ENCODE measurements around the gene OXA1L. TPM values are rescaled to one million over a fixed set of nuclear protein-coding genes. Genes with fewer than 3 reads are reported as not detected.
"Not testable (repeated sequence)": the region's sequence is repeated elsewhere in the genome, so short reads cannot be mapped to it uniquely, and the experiment has no call there.

The OXA1L gene
- total and polyA plus RNA-seq, 4 donors: 60.0 to 123 (median 72.1) TPM

- Histone ChIP-seq H3K27me3 (ENCODE audit: control insufficient read depth in 1 of 2, insufficient read depth in 2 of 2, low read length in 1 of 2) (no peaks in the 10 kb centered on the region), H3K4me3 (ENCODE audit: low read length in 2 of 2) (no peak overlapping the region), H3K27ac (ENCODE audit: low read depth in 1 of 2, low read length in 2 of 2) (no peak overlapping the region), H3K4me1 (ENCODE audit: control insufficient read depth in 1 of 2, insufficient read depth in 2 of 2, low read length in 2 of 2) (no peaks in the 10 kb centered on the region), H3K36me3 (ENCODE audit: control insufficient read depth in 1 of 2, insufficient read depth in 2 of 2, low read length in 1 of 2) (no peaks in the 10 kb centered on the region), H3K9me3 (ENCODE audit: control insufficient read depth, low read length) (no peaks in the 10 kb centered on the region)
- ATAC-seq (ENCODE audit: low FRiP score) (peak; percentile 38), DNase-seq (no peak)
- 1 to 48% methylated on average over 1 of the region's 1 CpG for WGBS, 2 donors
- intact Hi-C loops (cut with DNase I): no loop called here
Measured at GRCh38 chr14:22781301-22781991, 15.0 kb downstream of the OXA1L start.

GRCh38 chr14:22786685-22787084, 20.2 kb downstream of the OXA1L start:
- no peaks in the 10 kb centered on the region for H3K27me3 ChIP-seq (ENCODE audit: control insufficient read depth in 1 of 2, insufficient read depth in 2 of 2, low read length in 1 of 2)
- 94 to 96% methylated on average over 4 of the region's 4 CpGs for WGBS, 2 donors
- DNase-seq (no peak), ATAC-seq (ENCODE audit: low FRiP score) (no peak)
- intact Hi-C loops (cut with DNase I): no loop called here
- H3K27ac ChIP-seq (ENCODE audit: low read depth in 1 of 2, low read length in 2 of 2): no peak overlapping the region
- no peak overlapping the region for H3K4me3 ChIP-seq (ENCODE audit: low read length in 2 of 2)
- no peaks in the 10 kb centered on the region for H3K4me1 ChIP-seq (ENCODE audit: control insufficient read depth in 1 of 2, insufficient read depth in 2 of 2, low read length in 2 of 2)
- no peaks in the 10 kb centered on the region for H3K9me3 ChIP-seq (ENCODE audit: control insufficient read depth, low read length)
- H3K36me3 ChIP-seq (ENCODE audit: control insufficient read depth in 1 of 2, insufficient read depth in 2 of 2, low read length in 1 of 2): no peaks in the 10 kb centered on the region

- DNase-seq: no peak
- WGBS, 2 donors: 48 to 52% methylated on average over 3 of the region's 3 CpGs
- Histone ChIP-seq H3K27ac (ENCODE audit: low read depth in 1 of 2, low read length in 2 of 2) (no peak overlapping the region), H3K9me3 (ENCODE audit: control insufficient read depth, low read length) (no peaks in the 10 kb centered on the region), H3K4me3 (ENCODE audit: low read length in 2 of 2) (no peak overlapping the region), H3K27me3 (ENCODE audit: control insufficient read depth in 1 of 2, insufficient read depth in 2 of 2, low read length in 1 of 2) (no peaks in the 10 kb centered on the region), H3K4me1 (ENCODE audit: control insufficient read depth in 1 of 2, insufficient read depth in 2 of 2, low read length in 2 of 2) (no peaks in the 10 kb centered on the region), H3K36me3 (ENCODE audit: control insufficient read depth in 1 of 2, insufficient read depth in 2 of 2, low read length in 1 of 2) (no peaks in the 10 kb centered on the region)
- intact Hi-C loops (cut with DNase I): no loop called here
- ATAC-seq (ENCODE audit: low FRiP score): no peak
Measured at GRCh38 chr14:22791301-22791700, 24.8 kb downstream of the OXA1L start.

- WGBS, 2 donors: 95 to 98% methylated on average over 2 of the region's 2 CpGs
- H3K4me3 ChIP-seq (ENCODE audit: low read length in 2 of 2): no peak overlapping the region
- H3K27me3 ChIP-seq (ENCODE audit: control insufficient read depth in 1 of 2, insufficient read depth in 2 of 2, low read length in 1 of 2): no peaks in the 10 kb centered on the region
- no peaks in the 10 kb centered on the region for H3K4me1 ChIP-seq (ENCODE audit: control insufficient read depth in 1 of 2, insufficient read depth in 2 of 2, low read length in 2 of 2)
- no peaks in the 10 kb centered on the region for H3K36me3 ChIP-seq (ENCODE audit: control insufficient read depth in 1 of 2, insufficient read depth in 2 of 2, low read length in 1 of 2)
- H3K27ac ChIP-seq (ENCODE audit: low read depth in 1 of 2, low read length in 2 of 2): no peak overlapping the region
- no peak for ATAC-seq (ENCODE audit: low FRiP score)
- H3K9me3 ChIP-seq (ENCODE audit: control insufficient read depth, low read length): no peaks in the 10 kb centered on the region
- intact Hi-C loops (cut with DNase I): no loop called here
- no peak for DNase-seq
Measured at GRCh38 chr14:22792158-22792557, 25.7 kb downstream of the OXA1L start.

- H3K4me3 ChIP-seq (ENCODE audit: low read length in 2 of 2); DNase-seq; H3K27me3 ChIP-seq (ENCODE audit: control insufficient read depth in 1 of 2, insufficient read depth in 2 of 2, low read length in 1 of 2); intact Hi-C loops (cut with DNase I); H3K9me3 ChIP-seq (ENCODE audit: control insufficient read depth, low read length); ATAC-seq (ENCODE audit: low FRiP score); H3K36me3 ChIP-seq (ENCODE audit: control insufficient read depth in 1 of 2, insufficient read depth in 2 of 2, low read length in 1 of 2); H3K4me1 ChIP-seq (ENCODE audit: control insufficient read depth in 1 of 2, insufficient read depth in 2 of 2, low read length in 2 of 2); H3K27ac ChIP-seq (ENCODE audit: low read depth in 1 of 2, low read length in 2 of 2): not testable (repeated sequence)
- WGBS, 2 donors: 83% methylated on average over 5 of the region's 5 CpGs
Measured at GRCh38 chr14:22793550-22793949, 27.1 kb downstream of the OXA1L start.

- no peak overlapping the region for H3K4me3 ChIP-seq (ENCODE audit: low read length in 2 of 2)
- no peak for ATAC-seq (ENCODE audit: low FRiP score)
- no peak overlapping the region for H3K27ac ChIP-seq (ENCODE audit: low read depth in 1 of 2, low read length in 2 of 2)
- no peaks in the 10 kb centered on the region for H3K4me1 ChIP-seq (ENCODE audit: control insufficient read depth in 1 of 2, insufficient read depth in 2 of 2, low read length in 2 of 2)
- H3K36me3 ChIP-seq (ENCODE audit: control insufficient read depth in 1 of 2, insufficient read depth in 2 of 2, low read length in 1 of 2): no peaks in the 10 kb centered on the region
- H3K9me3 ChIP-seq (ENCODE audit: control insufficient read depth, low read length): no peaks in the 10 kb centered on the region
- intact Hi-C loops (cut with DNase I): no loop called here
- 76 to 84% methylated on average over 5 of the region's 5 CpGs for WGBS, 2 donors
- no peak for DNase-seq
- no peaks in the 10 kb centered on the region for H3K27me3 ChIP-seq (ENCODE audit: control insufficient read depth in 1 of 2, insufficient read depth in 2 of 2, low read length in 1 of 2)
Measured at GRCh38 chr14:22793976-22794375, 27.5 kb downstream of the OXA1L start.

GRCh38 chr14:22794551-22794951, 28.1 kb downstream of the OXA1L start:
- H3K27me3 ChIP-seq (ENCODE audit: control insufficient read depth in 1 of 2, insufficient read depth in 2 of 2, low read length in 1 of 2): no peaks in the 10 kb centered on the region
- H3K9me3 ChIP-seq (ENCODE audit: control insufficient read depth, low read length): no peaks in the 10 kb centered on the region
- WGBS, 2 donors: 88 to 90% methylated on average over 7 of the region's 7 CpGs
- H3K27ac ChIP-seq (ENCODE audit: low read depth in 1 of 2, low read length in 2 of 2): no peak overlapping the region
- DNase-seq (no peak), ATAC-seq (ENCODE audit: low FRiP score) (no peak)
- no peaks in the 10 kb centered on the region for H3K4me1 ChIP-seq (ENCODE audit: control insufficient read depth in 1 of 2, insufficient read depth in 2 of 2, low read length in 2 of 2)
- no peak overlapping the region for H3K4me3 ChIP-seq (ENCODE audit: low read length in 2 of 2)
- intact Hi-C loops (cut with DNase I): no loop called here
- no peaks in the 10 kb centered on the region for H3K36me3 ChIP-seq (ENCODE audit: control insufficient read depth in 1 of 2, insufficient read depth in 2 of 2, low read length in 1 of 2)

GRCh38 chr14:22796087-22796707, 29.7 kb downstream of the OXA1L start:
- no peak for ATAC-seq (ENCODE audit: low FRiP score)
- Histone ChIP-seq H3K4me3 (ENCODE audit: low read length in 2 of 2) (no peak overlapping the region), H3K27me3 (ENCODE audit: control insufficient read depth in 1 of 2, insufficient read depth in 2 of 2, low read length in 1 of 2) (no peaks in the 10 kb centered on the region), H3K27ac (ENCODE audit: low read depth in 1 of 2, low read length in 2 of 2) (no peak overlapping the region), H3K9me3 (ENCODE audit: control insufficient read depth, low read length) (no peaks in the 10 kb centered on the region), H3K36me3 (ENCODE audit: control insufficient read depth in 1 of 2, insufficient read depth in 2 of 2, low read length in 1 of 2) (no peaks in the 10 kb centered on the region), H3K4me1 (ENCODE audit: control insufficient read depth in 1 of 2, insufficient read depth in 2 of 2, low read length in 2 of 2) (no peaks in the 10 kb centered on the region)
- 61 to 75% methylated on average over 5 of the region's 5 CpGs for WGBS, 2 donors
- intact Hi-C loops (cut with DNase I): no loop called here
- DNase-seq: no peak

Data from aorta (tissue), 5 donors.